Spleen (tissue), 7 donors: ENCODE data around the gene TRPV4.

ENCODE experiments used
- POLR2A ChIP-seq, 3 donors: fragments of 450-650 bp; IDR thresholded peaks; one replicate each; pipeline ENCODE4 v1.5.1; 2017; ENCODE audit warnings: antibody characterized with exemption in 3 of 3, mild to moderate bottlenecking in 1 of 3
- POLR2AphosphoS5 ChIP-seq, 3 donors: sonication (generic); formaldehyde crosslinking; IDR thresholded peaks; one replicate each; pipeline ENCODE4 v1.5.1; 2017; ENCODE audit warnings: antibody characterized with exemption in 3 of 3
- TF ChIP-seq, protein P1 (sequence below), 11 experiments: fragments of 200-600 bp in 7 of 11; fragments of 450-650 bp in 4 of 11; sonication (generic) in 4 of 11; IDR thresholded peaks in 8 of 11; conservative IDR thresholded peaks in 3 of 11; 1 replicate in 7 of 11; 2 replicates in 4 of 11; pipeline versions ENCODE4 v1.4.0 to v1.8.0; 2016 to 2021; ENCODE audit warnings: antibody characterized with exemption in 11 of 11, inconsistent platforms in 4 of 11, mild to moderate bottlenecking in 1 of 11
- donor health status: DM: no; HTN: no; CAD: no; lungs with moderate emphysema.
- donor health status: DM: no; HTN: no; CAD: no.
- donor health status: DM: no; HTN: no; CAD: no.

- TF ChIP-seq, protein P1, sequence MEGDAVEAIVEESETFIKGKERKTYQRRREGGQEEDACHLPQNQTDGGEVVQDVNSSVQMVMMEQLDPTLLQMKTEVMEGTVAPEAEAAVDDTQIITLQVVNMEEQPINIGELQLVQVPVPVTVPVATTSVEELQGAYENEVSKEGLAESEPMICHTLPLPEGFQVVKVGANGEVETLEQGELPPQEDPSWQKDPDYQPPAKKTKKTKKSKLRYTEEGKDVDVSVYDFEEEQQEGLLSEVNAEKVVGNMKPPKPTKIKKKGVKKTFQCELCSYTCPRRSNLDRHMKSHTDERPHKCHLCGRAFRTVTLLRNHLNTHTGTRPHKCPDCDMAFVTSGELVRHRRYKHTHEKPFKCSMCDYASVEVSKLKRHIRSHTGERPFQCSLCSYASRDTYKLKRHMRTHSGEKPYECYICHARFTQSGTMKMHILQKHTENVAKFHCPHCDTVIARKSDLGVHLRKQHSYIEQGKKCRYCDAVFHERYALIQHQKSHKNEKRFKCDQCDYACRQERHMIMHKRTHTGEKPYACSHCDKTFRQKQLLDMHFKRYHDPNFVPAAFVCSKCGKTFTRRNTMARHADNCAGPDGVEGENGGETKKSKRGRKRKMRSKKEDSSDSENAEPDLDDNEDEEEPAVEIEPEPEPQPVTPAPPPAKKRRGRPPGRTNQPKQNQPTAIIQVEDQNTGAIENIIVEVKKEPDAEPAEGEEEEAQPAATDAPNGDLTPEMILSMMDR (IDR thresholded peaks at IDR 0.05 in 8 of 11, conservative IDR thresholded peaks at IDR 0.05 in 3 of 11): no peak
- TF ChIP-seq POLR2AphosphoS5 (IDR thresholded peaks at IDR 0.05): no peak
- TF ChIP-seq POLR2A (IDR thresholded peaks at IDR 0.05): no peak
These were observed 10.8 kb downstream of the TRPV4 start for GRCh38 chr12:109822416-109822815.
